Skeletal muscle cell (primary cell): ENCODE results near the gene RUNX2.

Experiments used
- DNase-seq: peaks from one replicate; pipeline ENCODE4 v3.0.0-alpha.2; 2010; ENCODE audit warnings: low read depth
- H3K4me3 ChIP-seq: 2 replicates; pipeline ENCODE4 v1.5.1; 2011; ENCODE audit warnings: low read depth, mild to moderate bottlenecking, control low read depth, low read length, moderate library complexity

The RUNX2 gene

DNA sequence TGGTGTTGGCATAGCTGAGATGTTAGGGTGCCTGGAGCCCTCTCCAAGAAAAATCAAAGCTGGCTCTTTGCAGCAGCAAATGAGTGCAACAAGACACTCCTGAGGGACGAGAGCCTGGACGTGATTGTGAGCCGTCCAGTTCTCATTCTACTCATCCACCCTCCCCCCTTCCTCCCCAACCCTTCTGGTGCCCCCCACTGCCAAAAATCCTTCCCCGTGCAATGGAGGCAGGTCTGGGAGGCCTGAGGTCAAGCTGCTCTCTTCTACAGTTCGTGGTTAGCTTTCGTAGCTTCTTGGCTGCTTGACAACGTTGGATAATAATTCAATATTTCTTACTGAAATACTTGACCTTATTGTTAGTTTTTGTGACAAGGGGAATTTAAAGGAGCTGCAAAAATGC lies 234.9 kb downstream of the RUNX2 start:
- no peak overlapping the region for H3K4me3 ChIP-seq
- no peak for DNase-seq

DNA sequence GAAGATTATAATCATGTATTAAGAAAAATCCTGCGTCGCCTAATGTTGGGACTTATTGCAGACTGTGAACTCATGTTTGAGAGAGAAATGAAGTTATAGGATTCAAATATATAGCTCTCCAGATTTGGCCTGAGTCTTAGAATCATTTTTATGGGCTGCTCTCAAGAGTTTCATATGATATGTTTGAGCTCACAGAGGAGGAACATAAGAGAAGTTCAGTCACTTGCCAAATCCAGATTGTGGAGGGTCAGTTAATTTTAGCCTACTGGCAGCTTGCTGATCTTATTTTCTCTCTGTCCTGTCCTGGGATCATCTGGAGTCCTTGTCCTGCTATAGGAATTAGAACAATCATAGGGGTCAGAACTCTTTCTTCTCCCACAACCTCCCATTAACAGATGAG lies 235.7 kb downstream of the RUNX2 start:
- DNase-seq = no peak
- H3K4me3 ChIP-seq = no peak overlapping the region

DNA sequence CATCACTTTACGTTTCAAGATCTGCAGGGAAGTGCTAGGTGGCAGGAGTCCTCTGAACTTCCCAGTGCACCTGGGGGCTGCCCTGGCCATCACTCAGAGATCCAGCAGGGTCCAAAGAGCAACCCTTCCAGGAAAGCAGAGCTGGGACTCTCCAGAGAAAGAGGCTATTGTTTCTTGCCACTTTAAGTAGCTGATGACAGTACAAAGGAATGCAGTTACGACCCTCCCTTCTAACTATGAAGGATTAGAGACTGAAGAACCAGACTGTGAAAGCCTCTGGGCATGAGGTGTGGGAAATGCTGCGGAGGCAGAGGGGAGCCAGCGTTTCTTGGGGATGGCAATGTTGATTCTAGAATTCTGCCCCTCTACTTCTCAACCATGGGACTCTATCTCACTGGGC lies 238.8 kb downstream of the RUNX2 start:
- no peak for DNase-seq
- no peak overlapping the region for H3K4me3 ChIP-seq

DNA sequence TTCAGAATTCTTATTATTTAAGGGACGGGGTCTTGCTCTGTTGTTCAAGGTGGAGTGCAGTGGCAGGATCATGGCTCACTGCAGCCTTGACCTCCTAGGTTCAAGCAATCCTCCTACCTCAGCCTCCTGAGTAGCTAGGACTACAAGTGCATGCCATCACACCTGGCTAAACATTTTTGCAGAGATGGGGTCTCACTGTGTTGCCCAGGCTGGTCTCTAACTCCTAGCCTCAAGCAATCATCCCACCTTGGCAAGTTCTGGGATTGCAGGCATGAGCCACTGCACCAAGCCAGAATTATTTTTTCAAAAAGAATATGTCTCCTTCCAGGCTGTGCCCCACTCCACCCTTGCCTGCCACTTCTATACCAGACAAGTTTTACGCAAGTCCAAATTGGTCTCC lies 239.7 kb downstream of the RUNX2 start:
- no peak overlapping the region for H3K4me3 ChIP-seq
- DNase-seq = no peak

DNA sequence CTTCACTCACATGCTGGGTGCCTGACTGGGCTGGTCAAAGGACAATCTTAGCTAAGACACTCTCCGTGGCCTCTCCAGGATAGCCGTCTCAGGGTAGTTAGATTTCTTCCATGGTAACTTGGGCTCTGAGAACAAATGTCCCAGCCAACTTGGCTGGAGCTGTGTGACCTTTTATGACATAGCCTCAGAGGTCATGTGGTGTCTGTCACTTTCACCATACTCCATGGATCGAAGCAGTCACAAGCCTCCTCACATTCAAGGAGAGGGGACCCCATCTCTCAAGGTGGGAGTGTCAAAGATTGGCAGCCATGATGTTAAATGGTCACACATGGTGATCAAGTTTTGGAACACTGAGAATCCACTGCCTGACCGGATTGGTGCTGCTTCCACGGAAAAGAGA lies 240.5 kb downstream of the RUNX2 start:
- DNase-seq = no peak
- H3K4me3 ChIP-seq = no peak overlapping the region

GRCh38 chr6:45569210-45569945 lies 241.2 kb downstream of the RUNX2 start:
- no peak for DNase-seq
- no peak overlapping the region for H3K4me3 ChIP-seq

- no peak for DNase-seq
- H3K4me3 ChIP-seq = no peak overlapping the region
Measured at GRCh38 chr6:45571159-45571558, 243.0 kb downstream of the RUNX2 start.

DNA sequence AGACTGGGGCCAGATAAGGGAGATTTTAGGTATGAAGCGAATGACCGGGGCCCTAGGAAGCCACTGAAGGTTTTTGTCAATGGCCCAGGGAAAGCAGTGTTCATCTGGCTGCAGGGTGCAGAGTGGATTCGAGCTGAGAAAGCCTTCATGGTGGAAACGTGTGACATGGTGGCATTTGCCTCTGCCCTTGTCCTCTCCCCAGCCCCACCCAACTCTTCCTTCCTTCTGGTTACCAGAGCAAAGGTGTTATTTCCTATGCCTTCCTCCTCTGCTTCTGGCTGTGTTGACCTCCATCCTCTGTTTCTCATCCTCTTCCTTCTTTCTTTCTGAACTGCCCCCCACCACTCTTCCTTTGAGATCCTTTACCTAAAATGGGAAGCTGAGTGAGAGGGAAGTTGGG lies 244.7 kb downstream of the RUNX2 start:
- H3K4me3 ChIP-seq = no peak overlapping the region
- DNase-seq = no peak

GRCh38 chr6:45574014-45574461 lies 245.9 kb downstream of the RUNX2 start:
- H3K4me3 ChIP-seq = no peak overlapping the region
- DNase-seq = no peak

- H3K4me3 ChIP-seq = no peak overlapping the region
- DNase-seq = no peak
Measured at GRCh38 chr6:45574885-45575284, 246.8 kb downstream of the RUNX2 start.

DNA sequence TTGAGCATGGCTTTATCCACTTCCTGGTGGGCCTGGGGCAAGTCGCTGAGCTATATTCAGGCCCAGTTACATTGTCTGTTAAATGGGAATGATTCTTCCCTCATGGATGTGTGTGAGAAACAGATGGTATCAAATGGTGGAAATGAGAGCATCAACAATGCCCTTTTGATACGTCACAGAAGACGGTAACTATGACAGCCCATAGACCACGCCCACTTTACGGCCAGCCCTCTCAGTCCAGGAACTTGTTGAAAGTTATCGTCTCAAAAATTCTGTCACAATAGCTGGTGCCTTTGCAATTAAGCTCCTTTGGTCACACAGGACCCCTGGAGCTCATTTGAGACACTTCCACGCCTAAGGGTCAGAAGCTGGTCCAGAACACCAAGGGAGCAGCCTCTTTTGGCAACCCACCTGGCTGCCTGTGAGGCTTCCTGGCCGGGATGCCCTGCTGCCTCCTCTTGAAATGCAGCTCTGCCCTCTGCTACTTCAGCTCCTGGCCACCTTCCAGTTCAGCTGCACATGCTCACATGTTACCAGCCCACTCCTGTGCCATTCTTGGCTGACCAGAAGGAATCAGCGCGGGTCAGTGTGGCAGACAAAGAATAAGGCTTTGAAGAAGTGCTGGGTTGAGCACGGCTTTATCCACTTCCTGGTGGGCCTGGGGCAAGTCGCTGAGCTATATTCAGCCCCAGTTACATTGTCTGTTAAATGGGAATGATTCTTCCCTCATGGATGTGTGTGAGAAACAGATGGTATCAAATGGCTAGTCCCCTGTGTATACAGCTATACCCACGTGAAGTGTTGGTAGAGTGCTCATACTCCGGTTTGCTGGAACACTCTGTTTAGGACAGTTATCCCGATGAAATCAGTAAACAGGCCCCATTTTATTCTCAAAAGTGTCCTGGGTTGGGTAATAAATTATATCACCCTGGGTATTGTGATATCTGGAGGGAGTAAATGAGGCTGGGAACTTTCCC lies 248.8 kb downstream of the RUNX2 start:
- no peak overlapping the region for H3K4me3 ChIP-seq
- DNase-seq = no peak

DNA sequence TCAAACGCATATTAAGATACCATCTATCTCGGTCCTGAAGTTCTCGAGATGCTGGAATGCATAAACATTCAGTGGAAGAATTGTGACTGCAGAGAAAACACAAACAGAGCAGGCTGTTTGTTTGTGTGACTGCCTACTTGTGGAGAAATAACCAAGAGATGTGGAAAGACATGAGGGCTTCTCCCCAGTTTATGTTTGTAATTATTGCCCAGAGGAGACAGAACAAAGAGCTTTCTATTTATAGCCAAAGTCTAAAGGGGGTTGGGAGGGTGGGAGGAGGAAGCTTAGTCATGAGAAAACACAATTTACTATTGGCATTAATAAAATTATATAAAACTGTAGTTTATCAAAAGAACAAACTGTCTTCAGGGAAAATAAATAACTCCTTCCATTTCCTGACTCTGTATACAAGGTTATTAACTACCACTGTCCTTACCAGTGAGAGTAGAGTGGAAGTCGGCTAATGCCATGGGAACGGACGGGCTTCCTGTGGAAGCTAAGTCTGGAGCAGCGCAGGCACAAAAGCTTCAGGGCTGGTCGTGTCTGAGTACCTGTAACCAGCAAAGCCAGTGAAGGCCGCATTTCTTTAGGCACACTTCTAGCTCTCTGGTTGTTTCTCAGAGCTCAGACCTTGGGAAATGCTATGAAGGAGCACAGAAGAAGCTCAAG lies 249.8 kb downstream of the RUNX2 start:
- no peak overlapping the region for H3K4me3 ChIP-seq
- no peak for DNase-seq

DNA sequence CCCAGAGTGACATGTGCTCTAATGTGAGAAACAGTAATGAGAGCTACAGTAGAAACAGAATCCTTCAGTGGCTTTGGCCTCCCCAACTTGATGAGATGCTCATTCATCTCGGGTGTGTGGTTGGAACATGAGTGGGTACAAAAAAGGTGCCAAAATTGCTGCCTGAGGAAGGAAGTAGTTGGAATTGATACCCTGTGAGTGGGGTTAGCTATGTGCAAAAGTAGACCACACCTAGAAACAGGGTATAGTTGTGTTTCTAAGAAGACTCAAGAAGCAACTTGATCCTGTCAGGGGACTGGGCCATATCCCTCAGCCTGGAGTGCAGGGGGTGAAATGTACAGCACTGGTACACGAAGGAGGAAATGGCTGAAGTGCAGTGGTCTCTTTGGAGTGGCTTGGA lies 256.0 kb downstream of the RUNX2 start:
- H3K4me3 ChIP-seq = no peak overlapping the region
- no peak for DNase-seq

GRCh38 chr6:45586216-45587171 lies 258.4 kb downstream of the RUNX2 start:
- DNase-seq = no peak
- no peak overlapping the region for H3K4me3 ChIP-seq

- H3K4me3 ChIP-seq = no peak overlapping the region
- DNase-seq = no peak
Measured at GRCh38 chr6:45587229-45588060, 259.3 kb downstream of the RUNX2 start.

DNA sequence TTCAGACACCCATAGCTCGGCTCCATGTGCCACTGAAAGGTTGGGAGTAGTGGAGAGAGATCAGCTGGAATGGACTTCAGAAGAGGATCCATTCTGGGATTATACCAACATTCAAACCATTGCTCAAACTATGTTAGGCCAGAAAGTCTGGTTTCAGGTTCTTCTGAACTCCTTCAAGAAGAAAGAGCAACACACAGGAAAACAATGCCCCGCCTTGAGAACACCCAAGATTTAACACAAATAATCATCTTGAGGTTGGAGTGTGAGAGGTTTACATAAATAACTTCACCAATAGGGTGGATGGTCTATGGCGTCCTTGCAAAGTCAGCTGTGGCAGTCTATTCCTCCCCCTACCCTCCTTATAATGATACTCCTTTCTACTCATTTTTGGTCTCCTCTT lies 261.2 kb downstream of the RUNX2 start:
- no peak for DNase-seq
- H3K4me3 ChIP-seq = no peak overlapping the region

- H3K4me3 ChIP-seq = no peak overlapping the region
- peak; percentile 79 for DNase-seq
Measured at GRCh38 chr6:45590226-45590625, 262.1 kb downstream of the RUNX2 start.

DNA sequence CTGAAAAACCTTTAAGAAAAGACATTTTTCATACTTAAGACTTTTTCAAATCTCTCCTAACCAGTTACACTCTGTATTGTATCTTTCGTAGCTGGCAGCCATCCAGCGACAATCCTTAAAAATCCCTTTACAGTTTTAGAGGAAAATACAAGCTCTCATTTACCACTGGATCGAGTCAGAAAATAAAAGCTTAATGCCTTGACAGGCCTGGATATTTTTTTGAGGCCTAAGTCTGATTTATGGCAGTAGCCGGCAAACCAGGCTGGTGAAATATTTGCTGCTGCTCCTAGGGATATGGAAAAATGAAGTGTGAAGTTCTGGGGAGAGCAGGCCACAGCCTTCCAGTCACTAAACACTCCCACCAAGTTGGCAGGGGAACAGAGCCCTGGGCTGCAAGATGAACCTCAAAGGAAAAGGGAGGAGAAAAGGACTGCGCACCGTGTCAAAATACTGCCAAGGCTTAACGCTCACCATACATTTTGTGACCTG lies 262.6 kb downstream of the RUNX2 start:
- DNase-seq = peak; percentile 56
- no peak overlapping the region for H3K4me3 ChIP-seq
